GM19238 (cell line): ENCODE measurements around the gene LRRC25.
"Not testable (repeated sequence)": the region's sequence is repeated elsewhere in the genome, so short reads cannot be mapped to it uniquely, and the experiment has no call there.

ENCODE experiments used
- DNase-seq: peaks from one replicate; pipeline ENCODE4 v3.0.0; 2011; ENCODE audit warnings: low spot score; ENCODE audit not compliant: insufficient read length

The LRRC25 gene

DNA sequence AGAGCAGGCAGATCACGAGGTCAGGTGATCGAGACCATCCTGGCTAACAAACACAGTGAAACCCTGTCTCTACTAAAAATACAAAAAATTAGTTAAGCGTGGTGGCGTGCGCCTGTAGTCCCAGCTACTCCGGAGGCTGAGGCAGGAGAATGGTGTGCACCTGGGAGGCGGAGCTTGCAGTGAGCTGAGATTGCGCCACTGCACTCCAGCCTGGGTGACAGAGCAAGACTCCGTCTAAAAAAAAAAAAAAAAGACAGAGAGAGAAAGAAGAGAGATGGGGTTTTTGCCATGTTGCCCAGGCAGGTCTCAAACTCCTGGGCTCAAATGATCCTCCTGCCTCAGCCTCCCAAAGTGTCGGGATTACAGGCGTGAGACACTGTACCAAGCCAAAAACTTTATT is 8.3 kb upstream of the LRRC25 start:
- DNase-seq: not testable (repeated sequence)

GRCh38 chr19:18402455-18403248 is 5.2 kb upstream of the LRRC25 start:
- DNase-seq: not testable (repeated sequence)

DNA sequence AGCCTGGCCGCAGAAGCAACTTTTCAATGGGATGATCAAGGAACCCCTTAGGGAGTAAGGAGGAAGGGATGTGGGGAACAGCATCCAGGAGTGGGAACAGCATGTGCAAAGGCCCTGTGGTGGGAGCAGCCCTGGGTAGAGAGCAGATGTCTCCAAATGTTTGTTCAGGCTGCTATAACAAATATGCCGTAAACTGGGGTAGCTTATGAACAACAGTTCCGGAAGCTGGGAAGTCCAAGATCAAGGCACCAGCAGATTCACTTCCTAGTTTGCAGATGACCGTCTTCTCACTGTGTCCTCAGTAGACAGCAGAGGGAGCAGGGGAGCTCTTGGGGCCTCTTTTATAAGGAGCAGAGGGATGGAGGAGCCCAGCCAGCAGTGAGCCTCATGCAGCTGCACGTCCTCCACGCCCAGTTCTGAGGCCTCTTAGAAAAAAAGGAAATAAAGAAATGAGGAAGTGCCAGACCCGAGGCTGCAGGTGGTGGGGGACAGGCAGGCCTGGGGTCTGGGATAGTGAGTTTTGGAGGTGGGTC is 4.2 kb upstream of the LRRC25 start:
- no peak for DNase-seq

DNA sequence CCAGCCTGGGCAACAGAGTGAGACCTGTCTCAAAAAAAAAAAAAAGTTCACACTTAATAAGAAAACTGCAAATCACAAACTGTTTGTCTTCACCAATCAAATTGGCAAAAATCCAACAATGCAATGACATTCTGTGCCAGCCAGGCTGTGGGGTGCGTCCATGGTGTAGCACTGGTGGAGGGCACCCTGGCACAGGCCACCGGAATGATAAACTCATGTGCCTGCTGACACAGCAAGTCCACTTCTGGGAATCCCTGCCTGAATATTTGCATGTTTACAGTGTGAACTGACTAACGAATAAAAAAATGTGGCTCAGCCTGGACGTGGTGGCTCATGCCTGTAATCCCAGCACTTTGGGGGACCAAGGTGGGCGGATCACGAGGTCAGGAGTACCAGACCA is 1.6 kb upstream of the LRRC25 start:
- DNase-seq: no peak

DNA sequence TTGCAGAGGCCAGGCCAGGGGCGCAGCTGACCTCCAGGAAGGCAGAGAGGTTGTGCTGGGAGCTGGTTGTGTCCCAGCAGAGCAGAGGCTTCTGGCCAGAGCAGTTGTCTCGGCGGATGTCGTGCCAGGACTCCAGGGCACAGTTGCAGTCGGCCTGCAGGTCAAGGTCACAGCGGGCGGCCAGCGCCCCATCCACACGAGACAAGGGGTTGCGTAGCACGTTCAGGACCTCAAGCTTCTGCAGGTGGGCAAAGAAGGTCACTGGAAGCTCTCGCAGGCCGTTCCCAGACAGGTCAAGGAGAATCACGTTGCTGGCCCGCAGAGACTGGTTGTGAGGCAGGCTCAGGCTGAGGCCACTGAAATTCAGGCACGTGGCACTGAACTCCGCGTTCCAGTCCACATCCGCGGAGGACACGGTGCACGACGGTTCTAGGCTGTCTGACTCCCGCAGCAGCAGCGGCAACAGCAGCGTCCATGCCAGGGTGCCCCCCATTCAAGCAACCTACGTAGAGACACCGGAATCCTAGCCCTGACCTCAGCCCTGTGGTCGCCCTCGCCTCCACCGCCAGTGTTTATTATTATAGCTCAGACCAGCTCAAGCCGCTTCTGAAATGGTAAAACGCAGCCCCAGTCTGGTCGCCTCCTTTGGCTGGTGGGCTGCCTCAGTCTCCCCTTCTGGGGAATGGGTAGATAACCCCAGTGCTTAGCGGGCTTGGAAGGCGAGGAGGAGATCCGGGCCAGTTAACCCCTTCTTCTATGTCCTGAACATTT is 766 bp downstream of the LRRC25 start:
- no peak for DNase-seq

GRCh38 chr19:18393836-18394235 is 3.6 kb downstream of the LRRC25 start:
- DNase-seq: no peak

- DNase-seq: no peak
Measured at GRCh38 chr19:18392926-18393325, 4.5 kb downstream of the LRRC25 start.

DNA sequence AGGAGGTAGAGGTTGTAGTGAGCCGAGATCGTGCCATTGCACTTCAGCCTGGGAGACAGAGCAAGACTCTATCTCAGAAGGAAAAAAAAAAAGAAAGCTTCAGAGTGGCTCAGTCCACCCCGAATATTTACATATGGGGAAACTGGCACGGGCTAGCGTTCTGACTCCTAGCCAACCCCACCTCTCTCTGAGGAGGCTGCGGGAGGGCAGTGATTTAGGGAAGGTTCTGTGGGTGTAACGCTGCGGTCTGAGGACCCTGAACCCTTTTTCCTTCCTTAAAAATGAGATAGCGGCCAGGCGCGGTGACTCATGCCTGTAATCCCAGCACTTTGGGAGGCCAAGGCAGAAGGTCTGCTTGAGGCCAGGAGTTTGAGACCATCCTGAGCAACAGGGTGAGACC is 5.0 kb downstream of the LRRC25 start:
- DNase-seq: no peak

- no peak for DNase-seq
Measured at GRCh38 chr19:18391509-18392075, 5.8 kb downstream of the LRRC25 start.

DNA sequence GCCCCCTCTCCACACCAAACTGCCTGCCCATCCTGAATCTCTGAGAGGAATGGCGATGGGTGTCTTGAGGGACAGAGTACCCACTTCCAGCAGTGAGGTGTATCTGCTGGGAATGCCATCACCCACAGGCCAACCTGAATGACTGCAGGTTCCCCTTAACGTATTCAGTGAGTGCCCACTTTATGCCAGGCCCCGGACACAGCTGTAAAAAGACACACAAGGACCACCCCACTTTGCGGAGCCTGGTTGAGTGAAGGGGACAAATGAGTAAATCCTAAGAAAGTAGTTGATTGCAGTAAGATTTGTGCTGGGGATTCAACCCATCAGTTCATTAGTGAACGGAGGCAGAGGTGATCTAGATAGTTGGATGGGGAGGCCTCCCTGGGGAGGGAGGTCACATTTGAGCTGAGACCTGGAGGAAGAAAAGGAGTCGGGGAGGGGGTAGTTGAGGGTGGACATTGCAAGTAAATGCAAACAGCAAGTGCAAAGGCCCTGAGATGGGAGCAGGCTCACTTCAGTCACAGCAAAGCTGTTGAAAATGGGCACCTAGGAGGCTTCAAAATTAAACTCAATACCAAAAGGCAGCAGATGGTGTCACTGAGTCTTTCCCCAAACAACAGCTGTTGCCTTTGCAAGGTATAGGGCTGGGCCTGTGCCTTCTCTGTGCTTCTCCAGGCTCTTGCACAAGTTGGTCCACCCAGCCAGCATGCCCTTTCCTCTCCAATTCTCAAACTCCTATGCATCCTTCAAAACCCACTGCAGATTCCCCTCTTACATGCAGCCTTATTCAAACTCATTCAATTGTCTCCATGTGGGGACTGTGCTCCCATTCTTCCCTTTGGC is 7.1 kb downstream of the LRRC25 start:
- DNase-seq: no peak

- no peak for DNase-seq
Measured at GRCh38 chr19:18389726-18390064, 7.7 kb downstream of the LRRC25 start.

DNA sequence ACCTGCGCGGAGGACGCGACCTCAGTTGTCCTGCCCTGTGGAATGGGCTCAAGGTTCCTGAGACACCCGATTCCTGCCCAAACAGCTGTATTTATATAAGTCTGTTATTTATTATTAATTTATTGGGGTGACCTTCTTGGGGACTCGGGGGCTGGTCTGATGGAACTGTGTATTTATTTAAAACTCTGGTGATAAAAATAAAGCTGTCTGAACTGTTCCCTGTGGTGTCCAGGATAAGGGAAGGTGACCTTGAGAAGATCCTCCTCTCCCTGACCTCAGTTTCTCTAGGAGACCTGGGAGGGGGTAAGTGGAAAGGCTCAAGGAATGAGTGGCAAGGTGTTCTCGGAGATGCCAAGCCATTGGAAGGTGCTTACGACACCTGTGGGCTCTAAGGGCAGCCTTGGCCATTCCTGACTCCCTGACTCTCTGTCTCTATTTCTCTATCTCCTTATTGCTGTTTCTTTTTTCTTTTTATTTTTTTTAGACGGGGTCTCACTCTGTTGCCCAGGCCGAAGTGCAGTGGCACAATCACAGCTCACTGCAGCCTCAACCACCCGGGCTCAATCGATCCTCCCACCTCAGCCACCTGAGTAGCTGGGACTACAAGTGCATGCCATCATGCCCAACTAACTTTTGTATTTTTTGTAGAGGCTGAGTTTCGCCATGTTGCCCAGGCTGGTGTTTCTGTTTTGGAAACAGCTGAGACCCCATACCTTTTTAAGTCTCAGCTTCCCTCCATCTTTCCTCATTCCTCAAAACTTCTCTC is 8.3 kb downstream of the LRRC25 start:
- DNase-seq: no peak

GRCh38 chr19:18388100-18388959 is 9.1 kb downstream of the LRRC25 start:
- peak; percentile 90 for DNase-seq

GRCh38 chr19:18386543-18387271 is 10.7 kb downstream of the LRRC25 start:
- no peak for DNase-seq

GRCh38 chr19:18385675-18386542 is 11.5 kb downstream of the LRRC25 start, which contains the start of gene GDF15:
Gene GDF15 (plus strand): TSS chr19:18386158. CDS start chr19:18386190, 32 bp downstream.
- no peak for DNase-seq

DNA sequence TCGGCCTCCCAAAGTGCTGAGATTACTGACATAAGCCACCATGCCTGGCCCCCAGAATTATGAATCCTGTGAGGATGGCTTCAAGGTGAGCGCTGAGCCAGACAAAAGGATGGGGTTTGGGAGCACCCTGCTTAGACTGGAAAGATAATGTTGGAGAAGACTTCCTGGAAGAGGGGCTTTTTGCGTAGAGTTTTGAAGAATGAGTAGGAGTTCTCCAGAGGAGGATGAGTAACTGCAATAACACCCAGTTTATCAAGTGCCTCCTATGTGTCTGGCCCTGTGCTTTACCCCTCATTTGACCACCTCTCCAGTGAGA is 12.1 kb downstream of the LRRC25 start:
- no peak for DNase-seq

DNA sequence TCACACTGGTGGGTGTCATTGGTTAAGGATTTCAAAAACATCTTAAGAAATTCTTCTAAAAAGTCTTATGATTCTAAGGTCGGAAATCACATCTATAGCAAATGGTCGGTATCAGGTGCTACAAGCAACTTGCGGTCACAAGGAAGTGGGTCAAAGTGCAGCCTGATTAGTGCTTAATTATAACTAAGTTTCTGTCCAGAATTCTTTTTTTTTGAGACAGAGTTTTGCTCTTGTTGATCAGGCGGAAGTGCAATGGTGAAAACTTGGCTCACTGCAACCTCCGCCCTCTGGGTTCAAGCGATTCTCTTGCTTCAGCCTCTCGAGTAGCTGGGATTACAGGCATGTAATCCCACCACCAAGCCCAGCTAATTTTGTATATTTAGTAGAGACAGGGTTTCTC is 12.6 kb downstream of the LRRC25 start:
- no peak for DNase-seq

GRCh38 chr19:18383622-18384021 is 13.8 kb downstream of the LRRC25 start:
- DNase-seq: not testable (repeated sequence)
